ENCODE measurements around the gene SMG9.
A peak's percentile ranks its signal among the peaks of the same experiment; 100 is the strongest.
"Not testable (repeated sequence)": the region's sequence is repeated elsewhere in the genome, so short reads cannot be mapped to it uniquely, and the experiment has no call there.

The SMG9 gene

DNA sequence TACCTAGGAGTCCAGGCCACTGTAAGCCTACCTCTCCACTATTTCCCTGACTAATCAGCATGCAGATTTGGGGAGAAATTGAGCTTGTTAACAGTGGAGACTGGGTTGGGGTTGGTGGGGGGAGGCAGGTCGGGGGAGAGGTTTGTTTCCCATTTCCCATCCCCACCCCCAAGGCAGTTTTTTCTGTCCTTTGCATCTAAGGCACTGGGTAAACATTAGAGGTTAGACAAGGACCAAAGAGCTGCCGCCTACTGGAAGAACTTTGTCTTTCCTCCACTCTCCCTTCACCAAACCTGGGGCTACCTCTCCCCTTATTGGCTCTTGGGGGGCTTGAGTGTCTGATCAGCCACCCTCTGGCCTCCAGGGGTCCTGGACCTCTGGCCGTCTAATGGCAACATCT lies 25.1 kb upstream of the SMG9 start:
- DNase-seq = no peak

DNA sequence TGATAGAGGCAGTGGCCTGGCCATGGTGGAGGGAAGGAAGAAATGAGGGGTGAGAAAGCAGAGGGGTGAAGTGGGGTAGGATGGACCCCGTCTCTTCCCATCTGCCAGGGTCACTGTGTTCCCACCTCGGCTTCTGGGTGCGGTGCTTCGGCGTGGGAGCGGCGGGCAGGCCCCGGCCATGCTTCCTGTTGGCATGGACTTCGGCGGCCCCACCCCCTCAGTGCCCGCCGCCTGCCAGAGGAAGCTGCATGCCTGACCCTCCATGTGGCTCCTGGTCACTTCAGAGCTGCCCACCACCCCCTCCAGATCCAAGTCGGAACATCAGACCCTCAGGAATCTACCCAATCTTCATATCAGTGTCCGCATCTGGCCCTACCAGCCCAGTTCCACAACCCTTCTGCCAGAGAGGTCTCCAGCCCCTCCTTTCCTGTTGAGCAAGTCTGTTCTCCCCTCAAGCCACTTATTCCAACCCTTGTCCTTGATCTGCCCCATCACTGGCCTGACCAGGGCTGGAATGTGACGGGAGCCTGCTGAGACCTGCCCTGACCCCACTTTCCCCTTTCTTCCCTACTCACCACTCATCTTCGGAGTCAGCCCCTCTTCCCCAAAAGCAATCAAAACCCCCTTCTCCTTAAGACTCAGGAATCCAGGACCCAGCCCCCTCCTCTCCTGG lies 24.5 kb upstream of the SMG9 start:
- DNase-seq = no peak

DNA sequence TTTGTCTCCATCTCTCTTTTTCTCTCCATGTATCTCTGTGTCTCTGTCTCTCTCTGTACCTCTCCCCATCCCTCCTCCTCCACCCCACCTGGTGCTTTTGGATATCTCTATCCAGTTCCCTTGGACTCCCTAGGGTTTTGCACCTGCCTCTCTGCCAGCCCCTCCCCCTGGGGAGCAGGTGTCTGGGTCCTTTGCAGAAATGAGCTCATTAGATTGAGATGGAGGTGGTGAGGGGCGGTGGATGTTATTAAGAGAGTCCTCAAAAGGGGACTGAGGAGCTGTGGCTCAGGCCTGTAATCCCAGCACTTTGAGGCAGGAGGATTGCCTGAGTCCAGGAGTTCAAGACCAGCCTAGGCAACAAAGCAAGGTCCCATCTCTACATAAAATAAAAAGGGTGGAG lies 23.9 kb upstream of the SMG9 start:
- peak; percentile 73 for DNase-seq

DNA sequence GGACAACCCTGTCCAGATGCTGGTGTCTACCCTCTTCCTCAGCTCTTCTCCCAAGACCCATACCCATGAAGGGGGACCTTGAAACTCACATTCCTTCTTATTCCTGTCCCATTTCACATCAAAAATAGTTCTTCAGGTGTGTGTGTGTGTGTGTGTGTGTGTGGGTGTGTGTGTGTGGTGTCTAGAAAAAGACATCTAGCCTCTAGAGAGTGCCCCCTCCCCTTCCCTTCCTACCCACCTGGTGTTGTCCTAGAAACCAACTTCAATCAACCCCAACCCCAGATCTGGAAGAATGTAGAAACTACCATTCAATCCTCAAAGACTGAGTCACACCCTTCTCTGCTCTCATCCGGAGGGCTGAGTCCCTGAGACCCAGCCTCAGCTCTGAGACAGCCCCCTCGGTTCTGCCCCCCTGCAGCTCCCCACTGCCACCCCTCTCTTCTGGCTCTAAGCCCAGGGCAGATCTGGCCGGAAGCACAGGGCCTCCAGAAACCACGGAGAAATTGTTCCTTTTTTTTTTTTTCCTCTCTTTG lies 22.5 kb upstream of the SMG9 start:
- DNase-seq = no peak

DNA sequence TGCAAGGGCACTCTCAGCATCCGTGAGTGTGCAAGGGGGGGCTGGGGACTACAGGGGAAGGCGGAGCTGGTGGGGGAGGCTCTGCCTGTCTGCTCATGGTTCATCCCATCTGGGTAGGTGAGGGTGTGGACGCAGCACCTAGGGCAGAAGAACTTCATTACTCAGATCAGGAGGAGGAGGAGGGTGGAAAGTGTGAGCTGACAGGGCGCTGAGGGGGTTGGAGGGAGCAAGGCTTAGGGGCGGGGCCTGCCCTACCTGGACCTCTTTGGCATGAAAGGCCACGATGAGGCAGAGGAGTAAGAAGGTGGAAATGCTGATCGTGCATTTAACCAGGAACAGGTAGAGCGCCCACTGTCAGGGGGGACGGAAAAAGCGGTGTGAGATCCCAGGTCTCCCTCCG lies 21.5 kb upstream of the SMG9 start:
- no peak for DNase-seq

DNA sequence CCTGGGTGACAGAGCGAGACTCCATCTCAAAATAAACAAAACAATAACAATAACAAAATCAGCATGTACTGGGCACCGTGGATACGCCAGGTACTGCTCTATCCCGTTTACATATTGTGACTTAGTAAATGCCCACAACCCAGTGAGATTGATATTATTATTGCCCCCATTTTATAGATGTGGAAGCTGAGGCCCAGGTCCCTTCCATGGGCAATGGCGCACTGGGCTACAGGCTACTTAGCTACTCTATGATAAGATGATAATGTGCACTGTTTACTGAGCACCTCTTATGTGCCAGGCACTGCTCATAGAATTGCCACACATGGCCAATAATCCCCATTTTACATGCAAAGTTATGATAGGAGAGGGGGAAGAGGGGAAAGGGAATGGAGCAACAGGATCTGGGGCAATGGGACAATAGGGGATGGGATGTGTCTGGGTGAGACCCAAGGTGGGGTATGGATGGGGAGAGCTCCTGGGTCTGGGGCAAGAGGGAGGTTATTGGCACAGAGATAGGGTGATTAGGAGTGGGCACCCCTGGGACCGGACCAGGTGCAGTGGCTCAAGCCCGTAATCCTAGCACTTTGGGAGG lies 20.6 kb upstream of the SMG9 start:
- no peak for DNase-seq

DNA sequence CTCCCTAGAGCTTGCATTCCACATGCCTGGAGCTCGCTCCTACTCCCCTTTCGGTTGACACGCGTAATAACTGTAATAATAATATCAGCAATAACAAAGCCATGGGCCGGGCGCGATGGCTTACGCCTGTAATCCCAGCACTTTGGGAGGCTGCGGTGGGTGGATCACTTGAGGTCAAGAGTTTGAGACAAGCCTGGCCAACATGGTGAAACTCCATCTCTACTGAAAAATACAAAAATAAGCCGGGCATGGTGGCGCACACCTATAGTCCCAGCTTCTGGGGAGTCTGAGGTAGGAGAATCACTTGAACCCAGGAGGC lies 20.1 kb upstream of the SMG9 start:
- not testable (repeated sequence) for DNase-seq

DNA sequence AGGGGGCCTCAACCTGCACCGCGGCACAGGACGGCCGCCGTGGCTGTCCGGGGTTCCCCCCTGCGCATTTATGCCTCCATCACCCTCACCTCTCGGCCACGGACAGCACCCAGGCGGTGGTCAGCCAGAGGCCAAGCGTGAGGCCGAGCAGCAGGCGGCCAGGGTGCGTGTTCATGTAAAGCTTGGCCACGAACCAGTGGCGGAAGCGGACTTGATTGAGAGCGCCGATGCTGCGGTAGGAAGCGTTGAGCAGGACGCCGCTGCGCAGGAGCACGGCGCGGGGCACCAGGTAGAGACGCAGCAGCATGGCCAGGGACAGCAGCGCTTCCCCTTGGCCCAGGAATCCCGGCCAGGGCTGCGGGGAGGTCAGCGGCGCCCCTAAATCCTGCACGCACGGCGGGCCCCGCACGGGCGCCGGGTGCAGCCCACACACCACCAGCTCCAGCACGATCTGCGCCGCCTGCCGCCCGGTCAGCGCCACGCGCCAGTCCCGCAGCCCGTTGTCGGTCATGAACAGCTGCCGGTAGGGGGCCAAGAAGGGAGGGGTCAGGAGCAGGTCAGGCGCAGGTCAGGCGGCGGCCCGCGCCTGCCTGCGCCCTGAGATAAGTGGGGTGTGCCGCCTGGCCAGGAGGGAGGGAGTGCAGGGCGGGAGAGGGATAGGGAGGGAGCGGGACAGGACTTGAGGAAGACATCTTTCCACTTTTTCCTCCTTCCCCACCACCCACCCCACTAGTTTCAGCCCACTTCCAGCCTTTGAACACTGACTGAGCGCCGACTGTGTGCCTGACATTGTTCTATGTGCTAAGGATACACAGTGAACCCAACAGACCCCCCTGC lies 19.6 kb upstream of the SMG9 start:
- DNase-seq = no peak

DNA sequence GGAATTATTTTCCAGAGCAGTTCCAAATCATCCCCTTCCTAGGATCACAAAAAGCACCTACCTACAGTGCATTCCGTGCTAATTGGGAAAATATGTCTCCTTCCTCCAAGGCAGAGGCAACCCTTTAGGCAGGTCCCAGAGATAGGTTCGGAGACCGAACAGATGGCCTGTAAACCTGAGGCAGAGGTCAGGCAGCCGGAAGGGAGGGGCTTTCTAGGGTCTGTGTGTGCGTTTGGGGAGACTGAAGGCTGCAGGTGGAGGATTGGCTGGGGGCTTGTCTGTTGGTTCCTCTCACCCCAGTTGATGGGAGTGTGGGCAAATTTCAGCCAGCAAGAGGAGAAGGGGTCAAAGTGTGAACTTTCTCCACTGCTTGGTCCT lies 19.0 kb upstream of the SMG9 start:
- no peak for DNase-seq

DNA sequence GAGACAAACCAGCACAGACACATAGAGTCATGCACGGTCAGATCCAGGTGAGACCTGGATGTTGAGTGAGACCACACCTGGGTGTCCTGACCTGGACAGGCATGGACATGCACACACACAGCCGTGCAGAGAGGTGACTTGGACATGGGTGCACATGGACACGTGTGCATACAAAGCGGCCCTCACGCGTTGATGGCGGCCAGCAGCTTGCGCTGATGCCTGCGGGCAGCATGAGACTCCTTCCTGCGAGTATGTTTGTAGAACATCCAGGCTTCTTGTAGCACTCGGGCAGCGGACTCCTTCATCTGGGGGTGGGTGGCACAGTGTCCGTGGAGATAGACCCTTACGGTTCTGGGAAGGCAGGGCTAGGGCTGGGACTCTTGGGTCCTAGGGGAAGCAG lies 14.5 kb upstream of the SMG9 start:
- no peak for DNase-seq

DNA sequence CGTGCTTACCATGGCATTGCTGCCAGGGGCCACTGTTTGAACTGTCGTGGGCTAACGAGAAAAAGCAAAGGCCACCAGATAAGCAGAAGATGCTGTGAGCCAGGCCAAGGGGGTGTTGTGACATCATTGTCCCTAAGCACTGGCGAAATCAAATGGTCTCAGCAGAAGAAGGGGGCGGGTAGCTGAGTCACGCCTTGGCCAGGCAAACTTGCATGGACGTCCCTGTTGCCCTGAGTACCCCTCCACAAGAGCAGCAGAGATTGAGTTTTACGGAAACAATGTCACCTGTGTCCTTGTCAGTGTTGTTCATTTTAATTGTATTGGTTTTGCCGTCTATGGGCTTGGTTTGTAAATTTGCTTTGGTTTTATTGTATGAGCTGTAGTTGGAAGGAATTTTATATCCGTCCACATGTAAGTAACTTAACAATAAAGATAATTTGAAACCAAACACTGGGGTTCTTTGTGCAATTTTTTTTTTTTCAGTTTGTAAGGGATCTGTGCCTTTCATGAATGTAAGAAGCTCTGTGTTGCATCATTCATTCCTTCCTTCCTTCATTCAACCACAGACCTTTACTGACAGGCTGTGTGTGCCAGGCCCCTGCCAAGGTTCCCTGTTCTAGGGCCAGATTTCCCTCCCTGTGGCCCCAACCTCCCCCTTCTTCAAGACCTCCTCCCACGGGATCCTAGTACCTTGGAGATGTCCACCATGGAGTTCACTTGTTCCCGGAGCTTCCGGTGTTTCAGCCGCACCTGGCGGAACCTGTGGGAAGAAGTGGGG lies 13.7 kb upstream of the SMG9 start:
- DNase-seq = no peak

DNA sequence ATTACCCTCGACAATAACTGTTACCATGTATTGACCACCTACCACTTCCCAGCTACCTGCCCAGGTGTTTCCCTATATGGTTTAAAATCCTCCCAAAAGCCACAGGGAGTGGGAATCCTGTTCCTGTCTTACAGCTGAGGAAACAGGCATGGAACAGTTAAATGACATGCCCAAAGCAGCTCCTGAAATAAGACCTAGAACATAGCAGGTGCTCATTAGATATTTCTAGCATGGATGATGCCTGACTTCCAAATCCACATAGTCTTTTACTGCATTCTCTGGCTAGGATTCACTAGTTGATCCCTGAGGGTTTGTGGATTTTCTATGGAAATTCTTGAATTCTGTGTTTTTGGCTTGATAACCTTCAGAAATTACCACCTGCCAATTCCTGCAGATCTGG lies 13.1 kb upstream of the SMG9 start:
- DNase-seq = no peak

DNA sequence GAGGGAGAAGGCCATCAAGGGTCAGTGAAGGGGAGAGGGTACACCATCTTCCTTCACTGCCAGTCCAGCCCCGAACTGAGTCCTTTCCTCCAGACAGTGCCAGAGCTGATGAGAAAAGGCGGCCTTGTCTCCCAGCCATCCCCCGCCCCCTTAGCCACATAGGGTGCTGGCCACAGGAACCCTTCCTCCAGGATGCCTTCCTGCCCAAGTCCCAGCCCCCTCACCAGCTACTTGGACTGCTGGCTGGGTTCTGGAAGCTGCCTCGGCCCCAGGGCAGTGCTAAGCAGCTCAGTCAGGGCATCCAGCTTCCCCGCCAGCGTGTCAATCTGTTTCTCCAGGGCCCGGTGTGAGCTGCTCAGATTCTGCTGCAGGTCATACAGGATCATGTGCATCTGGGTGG lies 12.6 kb upstream of the SMG9 start:
- no peak for DNase-seq

DNA sequence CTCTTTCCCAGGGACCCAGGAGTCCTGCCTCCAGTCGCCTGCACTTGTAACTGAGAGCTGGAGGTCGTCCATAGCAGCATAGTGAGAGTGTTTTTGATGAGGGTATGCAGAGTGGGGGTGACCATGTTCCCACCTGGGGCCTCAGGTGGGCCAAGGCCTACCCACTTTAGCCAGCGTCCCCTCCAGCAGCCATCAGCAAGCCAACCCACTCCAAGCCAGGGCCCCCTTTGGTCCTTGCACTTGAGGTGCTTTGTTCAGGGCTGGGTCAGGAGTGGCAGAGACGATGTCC lies 11.9 kb upstream of the SMG9 start:
- no peak for DNase-seq

DNA sequence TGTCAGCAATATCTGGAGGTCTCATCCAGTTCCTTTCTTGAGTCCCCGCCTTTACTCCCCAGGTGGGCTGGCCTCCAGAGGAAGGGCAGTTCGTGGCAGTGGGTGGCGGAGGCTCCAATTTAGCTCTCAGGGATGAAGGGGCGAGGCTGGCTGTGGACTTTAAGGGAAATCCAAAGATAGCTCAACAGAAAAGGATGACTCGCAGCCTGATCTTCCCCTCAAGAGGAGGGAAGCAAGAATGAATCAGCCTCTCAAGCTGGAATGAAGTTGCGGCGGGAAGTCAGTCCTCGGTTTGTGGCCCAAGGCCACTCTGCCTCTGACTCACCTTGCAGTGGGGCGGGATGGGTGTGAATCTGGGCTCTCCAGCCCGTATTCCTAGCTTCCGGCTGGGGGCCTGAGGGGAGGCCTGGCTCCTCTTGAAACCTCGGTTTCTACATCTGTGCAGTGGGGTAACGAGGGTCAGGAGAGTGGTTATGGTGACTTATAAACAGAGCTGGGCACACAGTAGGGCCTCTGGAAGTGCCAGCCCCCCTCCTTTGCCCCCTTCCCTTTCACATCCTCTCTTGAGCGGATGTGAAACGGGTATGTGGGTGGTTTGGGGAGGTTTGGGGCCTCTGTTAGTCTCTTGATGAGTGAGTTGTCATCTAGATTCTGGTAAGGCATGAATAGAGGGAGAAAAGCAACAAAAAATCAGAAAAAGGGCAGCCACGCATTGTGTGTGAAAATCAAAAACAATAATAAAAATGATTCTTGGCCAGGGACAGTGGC lies 10.5 kb upstream of the SMG9 start:
- DNase-seq = no peak

DNA sequence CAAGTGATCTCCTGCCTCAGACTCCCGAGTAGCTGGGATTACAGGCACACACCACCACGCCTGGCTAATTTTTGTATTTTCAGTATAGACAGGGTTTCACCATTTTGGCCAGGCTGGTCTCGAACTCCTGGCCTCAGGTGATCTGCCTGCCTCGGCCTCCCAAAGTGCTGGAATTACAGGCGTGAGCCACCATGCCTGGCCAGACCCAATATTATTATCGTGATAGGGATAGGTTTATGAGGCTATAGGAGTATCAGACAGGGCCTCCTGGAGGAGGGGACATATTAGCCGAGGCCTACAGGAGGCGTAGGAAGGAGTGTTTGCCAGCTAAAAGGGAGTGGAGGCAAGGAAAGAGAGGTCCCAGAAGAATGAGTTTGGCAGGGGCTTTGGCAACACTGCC lies 9.9 kb upstream of the SMG9 start:
- not testable (repeated sequence) for DNase-seq

DNA sequence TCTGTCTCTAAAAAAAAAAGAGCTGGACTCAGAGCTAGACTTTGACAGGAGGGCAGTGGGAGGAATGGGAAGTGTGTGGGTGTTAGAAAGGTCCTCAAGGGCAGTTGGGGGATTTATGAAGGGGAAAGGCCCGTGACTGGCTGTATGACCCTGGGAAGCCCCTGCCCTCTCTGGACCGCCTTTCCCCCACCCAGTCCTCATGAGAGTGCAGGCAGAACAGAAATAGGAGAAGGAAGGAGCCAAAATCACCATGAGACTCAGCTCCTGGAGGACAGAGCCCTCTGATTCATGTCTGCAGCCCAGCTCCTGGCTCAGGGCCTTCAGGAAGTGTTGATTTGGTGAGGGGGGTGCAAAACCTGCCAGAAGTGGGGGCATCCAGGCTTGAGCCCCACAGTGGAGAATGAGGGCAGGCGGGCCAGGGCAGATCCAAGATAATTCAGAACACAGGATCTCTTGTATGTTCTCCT lies 8.7 kb upstream of the SMG9 start:
- DNase-seq = no peak

DNA sequence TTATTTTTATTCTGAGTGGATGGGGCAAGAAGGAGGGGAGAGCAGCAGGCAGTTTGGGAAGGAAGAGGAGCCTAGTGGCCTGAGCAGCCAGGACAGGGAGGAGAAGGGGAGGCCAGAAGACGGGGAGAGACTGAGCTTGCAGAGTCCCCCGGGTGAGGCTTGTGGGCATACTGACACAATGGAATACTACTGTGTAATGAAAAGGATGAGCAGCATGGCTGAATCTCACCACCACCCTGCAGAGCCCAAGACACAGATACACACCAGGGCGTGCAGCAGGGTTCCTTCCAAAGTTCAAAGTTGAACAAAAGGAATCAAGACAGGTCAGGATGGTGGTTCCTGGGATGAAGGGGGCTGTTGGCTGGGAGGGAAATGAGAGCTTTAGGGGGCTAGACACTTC lies 8.1 kb upstream of the SMG9 start:
- DNase-seq = no peak

DNA sequence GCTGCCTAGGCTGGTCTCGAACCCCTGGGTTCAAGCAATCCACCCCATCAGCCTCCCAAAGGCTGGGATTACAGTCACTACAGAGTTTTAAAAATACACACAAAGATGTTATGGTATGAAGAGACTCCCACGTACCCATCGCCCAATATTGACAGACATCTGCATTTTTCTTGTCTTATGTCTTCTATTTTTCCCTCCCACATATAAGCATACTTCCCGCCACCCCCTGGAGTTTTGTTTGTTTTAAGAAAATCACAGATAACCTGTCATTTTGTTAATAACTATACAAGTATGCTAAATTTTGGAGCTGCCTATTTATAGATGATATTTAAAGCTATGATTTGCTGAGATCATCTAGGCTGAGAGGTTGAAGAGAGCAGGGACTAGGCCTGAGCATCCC lies 6.2 kb upstream of the SMG9 start:
- no peak for DNase-seq

DNA sequence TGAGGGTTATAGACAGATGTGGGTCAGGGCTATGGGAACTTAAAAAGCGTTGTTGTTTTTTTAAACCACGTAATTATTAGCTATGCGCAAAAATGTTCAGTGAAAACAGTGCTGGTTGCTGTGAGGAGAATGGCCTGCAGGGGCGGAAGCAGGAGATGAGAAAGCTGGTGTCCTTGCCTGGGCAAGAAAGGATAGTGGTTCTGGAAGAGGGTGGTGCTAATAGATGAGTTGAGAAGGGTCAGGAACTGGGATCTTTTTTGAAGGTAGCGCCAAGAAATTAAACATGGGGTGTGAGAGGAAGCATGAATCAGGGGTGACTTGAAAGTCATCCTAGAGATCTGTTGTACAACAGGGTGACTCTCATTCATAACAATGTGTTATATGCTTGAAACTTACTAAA lies 4.8 kb upstream of the SMG9 start:
- no peak for DNase-seq

DNA sequence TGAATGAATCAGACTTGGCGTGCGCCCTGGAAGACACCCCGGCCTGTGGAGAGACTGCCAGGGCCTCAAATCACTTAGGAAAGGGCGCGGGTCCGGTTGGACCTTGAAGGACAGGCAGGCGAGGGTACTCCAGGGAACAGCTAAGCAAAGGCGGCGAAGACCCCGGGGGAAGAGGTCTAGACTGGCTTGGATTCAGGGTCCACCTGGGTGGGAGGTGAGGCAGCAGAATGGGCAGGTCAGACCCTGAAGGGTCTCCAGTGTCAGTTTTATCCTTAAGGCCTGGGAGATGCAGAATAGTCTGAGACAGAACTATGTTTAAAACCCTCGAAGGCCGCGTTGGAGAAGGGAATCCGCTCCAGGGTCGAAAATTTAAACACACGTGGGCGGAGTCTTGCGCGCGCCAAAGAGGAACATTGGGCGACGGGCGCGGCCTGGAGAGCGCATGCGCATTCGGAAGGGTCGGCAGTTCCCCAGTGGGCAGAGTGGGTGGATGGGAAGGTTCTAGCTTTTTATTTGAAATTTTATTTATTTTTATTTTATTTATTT lies 567 bp upstream of the SMG9 start:
- DNase-seq = peak; percentile 75

DNA sequence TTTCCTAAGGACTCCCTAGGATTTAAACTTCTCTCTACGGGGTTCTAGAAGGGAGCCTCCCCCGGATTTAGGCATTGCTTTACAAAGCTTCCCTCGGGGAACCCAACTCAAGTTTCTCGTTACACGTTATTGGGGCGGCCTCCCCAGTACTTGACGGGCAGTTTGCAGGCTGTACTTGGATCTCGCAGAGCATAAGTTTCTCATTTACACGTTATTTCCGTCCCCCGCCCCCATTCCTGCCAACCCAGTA lies 584 bp downstream of the SMG9 start:
- no peak for DNase-seq
